HG02588 (cell line): ENCODE measurements around the gene PDHB.

ENCODE experiments used
- ATAC-seq: cut with Tn5 transposase; IDR thresholded peaks from one replicate; pipeline ENCODE4 v1.9.1; 2021; ENCODE audit warnings: mild to moderate bottlenecking, moderate library complexity; ENCODE audit not compliant: unreplicated experiment

The PDHB gene

DNA sequence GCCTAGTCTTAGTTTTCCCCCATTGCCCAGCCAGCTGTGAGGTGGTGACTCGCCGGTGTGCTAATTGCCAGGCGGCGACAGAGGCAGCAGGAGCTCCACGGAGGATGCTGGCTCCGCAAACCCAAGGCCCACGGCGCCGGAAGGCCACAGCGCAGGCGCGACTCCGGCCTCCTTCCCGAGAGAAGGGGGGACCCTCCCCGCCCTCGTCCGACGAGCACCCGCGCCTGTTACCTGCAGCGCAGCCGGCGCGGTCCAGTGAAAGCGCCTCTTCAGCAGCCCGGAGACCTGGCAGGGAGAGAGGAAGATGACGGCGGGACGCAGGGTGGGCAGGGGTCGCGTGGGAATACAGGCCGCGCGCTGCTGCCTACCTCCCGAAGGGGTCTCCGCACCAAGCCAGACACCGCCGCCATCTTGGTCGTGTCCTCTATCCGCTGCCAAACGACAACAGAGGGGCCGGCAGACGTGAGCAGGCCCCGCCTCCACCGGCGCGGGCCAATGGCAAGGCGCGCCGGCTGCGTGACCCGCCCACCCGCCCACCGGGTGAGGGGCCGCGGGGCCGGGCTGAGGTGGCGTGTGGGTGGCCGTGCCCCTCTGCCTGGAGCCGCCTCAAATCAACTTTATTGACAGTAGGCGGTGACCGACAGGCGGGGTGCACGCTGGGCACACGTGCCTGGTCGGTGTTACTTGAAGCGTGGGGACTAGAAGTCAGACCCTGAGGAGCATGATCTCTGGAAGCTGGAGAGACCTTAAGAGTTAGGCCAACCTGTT, at the start of gene PDHB:
Gene PDHB (minus strand): TSS at position 433 of the 768 bp plus-strand sequence. CDS start 23 bp downstream, at position 410.
- peak; percentile 91 for ATAC-seq

DNA sequence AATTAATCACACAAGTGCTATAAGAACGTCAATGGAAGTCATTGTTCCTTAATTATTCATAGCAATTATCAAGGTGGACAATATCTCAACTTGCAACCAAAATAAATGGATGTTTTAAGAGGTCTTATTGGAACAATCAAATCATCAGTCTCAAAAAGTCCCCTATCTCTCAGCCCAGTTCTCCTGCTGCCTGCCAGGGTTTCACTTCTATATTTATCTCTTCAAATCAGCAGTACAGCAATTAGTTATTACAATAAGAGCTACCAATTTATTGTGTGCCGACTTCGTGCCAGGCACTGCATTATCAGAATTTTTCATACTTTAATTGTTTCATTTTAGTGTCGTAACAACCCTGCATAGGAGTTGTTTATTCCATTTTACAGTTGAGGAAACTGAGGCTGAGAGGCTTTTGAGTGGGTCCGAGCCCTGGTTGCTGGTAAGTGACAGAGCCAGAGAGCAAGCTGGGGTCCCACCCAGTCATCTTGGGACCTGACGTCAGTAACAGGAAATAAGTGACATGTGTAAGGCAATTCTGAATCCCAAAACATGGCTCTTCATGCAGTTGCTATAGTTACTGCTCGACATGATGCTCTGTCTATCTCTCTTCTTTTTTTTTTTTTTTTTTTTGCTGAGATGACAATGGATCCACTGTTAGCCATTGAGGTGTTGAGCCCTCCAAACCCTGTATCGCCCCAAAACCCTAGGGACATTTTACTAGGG, 49.4 kb upstream of the PDHB start:
- no peak for ATAC-seq

DNA sequence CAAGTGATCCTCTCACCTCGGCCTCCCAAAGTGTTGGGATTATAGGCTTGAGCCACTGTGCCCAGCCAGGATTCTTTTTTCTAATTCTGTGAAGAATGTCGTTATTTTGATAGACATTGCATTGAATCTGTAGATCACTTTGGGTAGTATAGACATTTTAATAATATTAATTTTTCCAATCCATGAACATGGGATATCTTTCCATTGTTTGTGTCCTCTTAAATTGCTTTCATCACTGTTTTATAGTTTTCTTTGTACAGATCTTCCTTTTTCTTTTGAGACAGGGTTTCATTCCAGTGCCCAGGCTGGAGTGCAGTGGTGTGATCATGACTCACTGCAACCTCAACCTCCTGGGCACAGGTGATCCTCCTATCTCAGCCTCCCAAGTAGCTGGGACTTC, 46.7 kb upstream of the PDHB start:
- ATAC-seq: no peak

DNA sequence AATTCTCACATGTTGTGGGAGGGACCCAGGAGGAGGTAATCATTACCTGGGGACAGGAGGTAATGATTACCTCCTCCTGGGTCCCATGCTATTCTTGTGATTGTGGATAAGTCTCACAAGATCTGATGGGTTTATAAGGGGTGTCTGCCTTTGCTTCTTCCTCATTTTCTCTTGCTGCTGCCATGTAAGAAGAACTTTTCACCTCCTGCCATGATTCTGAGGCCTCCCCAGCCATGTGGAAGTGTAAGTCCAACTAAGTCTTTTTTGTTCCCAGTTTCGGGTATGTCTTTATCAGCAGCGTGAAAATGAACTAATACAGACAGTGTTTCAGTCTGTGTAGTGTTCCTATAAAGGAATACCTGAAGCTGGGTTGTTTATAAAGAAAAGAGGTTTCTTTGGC, 45.1 kb upstream of the PDHB start:
- no peak for ATAC-seq

DNA sequence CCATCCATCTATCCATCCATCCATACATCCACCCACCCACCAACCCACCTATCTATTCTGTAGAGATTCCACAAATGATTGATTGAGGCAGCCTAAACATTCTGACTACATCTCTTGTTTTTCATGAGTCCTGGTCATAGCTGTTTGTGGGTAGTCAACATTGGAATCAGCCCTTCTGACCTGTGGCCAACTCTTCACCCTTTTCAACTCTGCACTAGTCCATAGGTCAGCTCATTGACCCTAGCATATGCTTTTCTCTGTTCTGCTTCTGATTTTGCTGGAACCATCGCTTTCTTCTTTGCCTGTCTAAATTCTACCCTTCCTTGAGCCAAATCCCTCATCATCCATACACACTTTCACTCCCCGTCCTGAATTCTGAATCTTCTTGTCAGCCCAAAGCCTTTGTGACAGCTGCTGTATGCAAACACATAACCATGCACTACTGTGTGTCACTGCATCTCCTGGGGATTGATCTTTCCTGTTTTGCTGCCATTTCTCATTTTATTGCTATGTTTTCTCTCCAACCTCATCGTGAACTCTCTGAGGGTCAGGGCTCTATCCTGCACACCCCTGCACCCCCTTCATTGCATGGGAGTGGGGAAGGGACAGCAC, 41.4 kb upstream of the PDHB start:
- no peak for ATAC-seq

DNA sequence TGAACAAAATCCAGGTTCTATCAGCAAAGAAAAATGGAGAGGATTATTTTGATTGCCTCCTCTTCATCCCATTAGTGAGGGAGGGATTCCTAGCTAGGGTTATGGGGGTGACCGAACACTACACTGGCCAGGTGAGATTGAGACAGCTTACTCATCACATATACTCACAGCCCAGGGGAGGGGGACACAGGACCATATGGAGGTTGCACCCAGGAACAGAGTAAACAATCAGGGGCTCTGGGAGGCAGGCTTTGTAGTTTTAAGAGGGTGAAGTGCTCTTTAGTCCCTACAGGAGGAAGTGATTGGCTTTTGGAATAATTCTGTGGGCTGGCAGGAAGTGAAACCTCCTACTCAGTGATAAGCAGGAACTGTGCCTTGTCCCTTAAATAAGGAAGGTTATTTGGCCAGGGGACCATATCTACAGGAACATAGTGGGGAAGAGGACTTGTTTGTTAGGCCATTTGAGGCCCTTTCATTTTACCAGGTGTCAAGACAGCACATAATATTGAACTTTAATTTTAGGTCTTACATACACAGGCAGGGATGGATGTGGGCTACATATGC, 40.8 kb upstream of the PDHB start:
- no peak for ATAC-seq

DNA sequence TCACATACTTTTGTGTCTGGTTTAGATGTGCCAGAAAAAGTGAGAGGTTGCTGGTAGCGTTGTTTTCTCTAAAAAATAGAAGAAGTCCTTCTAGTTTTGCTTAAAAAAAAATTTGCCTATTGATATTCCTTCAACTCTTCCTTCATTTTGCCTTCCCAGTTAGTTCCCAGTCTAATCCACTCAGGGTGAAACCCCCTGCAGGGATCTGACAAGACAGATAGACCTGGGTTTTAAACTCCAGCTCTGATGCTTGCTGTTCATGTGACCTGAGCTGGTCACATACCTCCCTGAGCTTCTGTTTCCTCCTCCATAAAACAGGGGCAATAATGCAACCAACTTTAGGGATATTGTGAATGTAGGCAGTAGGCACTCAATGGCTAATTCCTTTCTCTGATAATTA, 39.6 kb upstream of the PDHB start:
- no peak for ATAC-seq

DNA sequence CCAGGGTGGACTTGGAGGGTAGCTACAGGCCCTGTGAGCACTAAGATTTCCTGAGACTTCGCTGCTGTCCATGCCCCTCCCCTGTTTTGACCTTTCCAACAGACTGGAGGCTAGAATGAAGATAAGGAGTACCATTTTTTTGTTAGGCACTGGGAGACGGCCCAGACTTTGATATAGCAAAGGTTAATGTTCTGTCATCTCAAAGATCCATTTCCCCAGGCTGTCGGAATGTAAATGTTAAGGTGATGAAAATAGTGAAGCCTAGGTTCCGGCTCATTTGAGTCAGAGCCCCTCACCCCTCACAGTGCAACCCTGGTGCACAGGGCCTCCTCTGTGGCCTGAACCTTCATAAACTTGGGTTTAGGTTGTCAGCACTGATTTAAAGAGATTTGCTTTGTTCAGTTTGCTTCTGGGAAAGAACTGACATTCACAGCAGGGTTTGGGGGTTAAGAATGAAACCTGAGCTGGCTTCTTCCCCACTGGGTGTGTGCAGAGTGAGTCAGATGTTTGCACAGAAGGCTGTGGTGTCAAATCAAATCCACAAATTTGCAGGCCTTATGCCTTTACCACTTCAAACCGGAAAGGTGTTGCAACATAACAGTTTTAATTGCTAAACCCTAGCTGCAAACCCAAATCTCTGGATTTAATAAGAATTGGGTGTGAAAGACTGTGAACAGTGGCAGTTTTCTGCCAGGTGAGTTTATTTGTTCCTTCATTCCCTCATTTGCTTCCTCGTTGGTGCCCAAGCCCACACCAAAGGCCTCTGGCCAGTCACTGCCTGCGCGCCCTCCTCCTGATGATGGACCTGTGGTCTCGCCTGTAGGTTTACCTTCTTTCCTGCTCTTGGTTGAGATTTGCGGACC, 37.6 kb upstream of the PDHB start:
- no peak for ATAC-seq

DNA sequence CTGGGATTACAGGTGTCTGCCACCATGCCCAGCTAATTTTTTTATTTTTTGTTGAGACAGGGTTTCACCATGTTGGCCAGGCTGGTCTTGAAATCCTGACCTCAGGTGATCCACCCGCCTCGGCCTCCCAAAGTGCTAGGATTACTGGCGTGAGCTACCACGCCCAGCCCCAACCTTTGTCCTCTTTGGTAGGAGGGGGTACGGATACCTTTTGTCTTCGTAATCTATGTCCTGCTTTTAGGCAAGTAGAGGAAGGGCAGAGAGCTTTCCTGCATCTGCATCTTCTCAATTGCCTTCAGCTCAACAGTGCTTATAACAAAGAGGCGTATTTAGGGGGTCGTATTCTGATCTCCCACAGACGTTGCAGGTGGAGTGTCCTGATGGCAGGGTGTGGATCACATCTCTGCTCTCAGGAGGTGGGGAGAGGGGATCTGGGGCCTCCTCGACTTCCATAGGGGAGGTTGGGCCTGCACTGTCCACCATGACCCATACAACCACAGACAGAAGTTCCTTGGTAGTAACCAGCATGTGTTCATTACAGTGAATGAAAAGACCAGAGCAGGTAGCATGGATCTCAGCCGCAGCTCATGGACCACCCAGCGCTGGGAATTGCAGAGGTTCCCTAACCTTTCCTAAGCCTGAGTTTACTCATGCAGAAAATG, 36.9 kb upstream of the PDHB start:
- no peak for ATAC-seq

DNA sequence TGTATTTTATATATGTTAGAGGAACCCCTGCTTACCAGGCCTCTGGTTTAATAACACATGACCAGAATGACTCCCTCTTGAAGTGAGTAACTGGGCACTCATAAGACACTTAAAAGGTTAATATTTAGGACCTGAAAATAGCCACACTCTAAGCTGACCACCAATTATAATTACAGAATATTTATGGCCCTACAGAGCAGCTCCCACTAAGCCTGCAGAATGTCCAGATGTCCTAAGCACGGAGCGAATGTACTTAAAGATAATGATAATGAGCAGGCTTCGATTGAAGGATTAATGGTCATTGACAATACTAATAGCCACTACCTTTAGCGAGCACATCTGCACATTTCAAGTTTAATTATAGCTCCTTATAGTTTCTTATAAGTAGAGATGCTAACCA, 35.5 kb upstream of the PDHB start:
- no peak for ATAC-seq

DNA sequence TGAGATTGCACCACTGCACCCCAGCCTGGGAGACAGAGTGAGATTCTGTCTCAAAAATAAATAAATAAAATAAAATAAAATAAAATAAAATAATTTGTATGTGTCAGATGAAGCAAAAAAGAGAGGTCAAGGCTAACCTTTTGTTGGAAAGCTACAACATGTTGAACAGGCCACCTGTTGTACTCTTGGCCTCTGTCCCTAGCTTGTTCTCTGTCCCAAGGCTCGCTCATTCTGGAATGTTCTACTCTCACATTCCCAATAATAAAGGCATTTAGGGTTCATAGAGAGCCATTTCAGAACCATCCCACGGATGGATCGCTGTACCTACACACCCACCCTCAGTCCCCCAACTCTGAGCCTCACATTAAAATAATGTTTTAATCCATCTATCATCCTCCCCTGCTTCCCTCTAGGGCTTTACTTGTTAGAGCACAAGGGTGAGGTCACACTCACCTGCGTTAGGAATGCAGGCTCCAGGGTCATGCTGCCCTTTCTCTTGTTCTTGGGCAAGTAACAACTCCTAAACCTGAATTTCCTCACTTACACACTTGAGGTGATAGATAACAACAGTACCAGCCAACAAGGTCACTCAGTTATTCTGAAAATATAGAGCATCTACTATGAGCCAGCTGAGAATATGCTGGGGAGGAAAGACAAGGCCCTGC, 33.4 kb upstream of the PDHB start:
- no peak for ATAC-seq

DNA sequence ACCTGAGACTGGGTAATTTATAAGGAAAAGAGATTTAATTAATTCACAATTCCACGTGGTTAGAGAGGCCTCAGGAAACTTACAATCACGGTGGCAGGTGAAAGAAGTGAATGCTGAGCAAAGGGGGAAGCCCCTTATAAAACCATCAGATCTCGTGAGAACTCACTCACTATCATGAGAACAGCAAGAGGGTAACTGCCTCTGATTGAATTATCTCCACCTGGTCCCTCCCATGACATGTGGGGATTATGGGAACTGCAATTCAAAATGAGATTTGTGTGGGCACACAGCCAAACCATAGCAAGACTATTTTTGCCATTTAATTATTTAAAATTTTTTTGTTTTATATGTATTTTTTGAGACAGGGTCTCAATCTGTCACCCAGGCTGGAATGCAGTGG, 31.2 kb upstream of the PDHB start:
- ATAC-seq: no peak

DNA sequence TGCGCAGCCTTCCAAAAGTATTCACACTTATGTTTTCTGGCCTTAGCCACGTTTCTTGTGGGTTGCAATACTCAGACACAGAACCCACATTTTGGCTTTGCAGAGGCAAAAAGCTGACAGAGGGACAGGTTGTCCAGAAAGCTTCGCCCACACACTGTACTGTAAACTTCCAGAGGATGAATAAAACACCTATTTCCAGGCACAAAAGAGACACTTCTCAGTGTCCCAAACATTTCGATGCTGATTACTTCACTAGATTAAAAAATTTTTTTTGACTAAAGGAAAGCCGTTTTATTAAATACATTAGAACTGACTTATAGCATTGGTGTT, 30.3 kb upstream of the PDHB start:
- no peak for ATAC-seq

DNA sequence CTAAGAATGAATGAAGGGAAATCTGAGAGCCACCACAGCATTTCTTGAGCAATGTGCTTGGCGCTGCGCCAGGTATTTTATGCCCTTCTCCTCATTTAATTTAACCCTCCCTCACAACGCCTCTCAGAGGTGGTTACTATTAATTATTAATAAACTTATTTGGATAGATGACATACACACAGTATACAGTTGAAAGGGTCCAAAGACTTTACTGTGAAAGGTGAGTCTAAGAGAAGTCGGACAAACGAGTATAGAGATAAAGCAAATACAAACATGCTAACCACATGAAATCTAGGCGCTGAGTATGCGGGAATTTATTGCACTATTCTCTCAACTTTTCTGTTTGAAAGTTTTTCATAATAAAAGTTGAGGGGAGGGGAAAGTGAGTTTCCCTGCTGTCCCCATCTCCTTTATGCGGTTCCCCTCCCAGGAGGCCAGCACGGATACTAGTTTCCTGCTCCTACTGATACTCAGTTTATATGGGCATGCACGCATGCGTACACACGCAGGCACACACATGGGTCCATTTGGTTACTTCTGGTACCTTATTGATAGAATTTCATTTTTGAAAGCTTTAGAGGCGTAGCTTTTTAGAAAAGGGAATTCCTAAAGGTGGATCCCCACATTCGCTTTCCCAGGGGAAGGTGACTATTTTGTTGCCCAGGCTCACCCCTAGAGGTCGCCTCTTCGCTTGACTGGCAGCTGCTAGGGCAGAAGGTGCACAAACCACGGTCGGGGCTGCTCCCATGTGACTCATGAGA, 29.7 kb upstream of the PDHB start:
- peak; percentile 90 for ATAC-seq

DNA sequence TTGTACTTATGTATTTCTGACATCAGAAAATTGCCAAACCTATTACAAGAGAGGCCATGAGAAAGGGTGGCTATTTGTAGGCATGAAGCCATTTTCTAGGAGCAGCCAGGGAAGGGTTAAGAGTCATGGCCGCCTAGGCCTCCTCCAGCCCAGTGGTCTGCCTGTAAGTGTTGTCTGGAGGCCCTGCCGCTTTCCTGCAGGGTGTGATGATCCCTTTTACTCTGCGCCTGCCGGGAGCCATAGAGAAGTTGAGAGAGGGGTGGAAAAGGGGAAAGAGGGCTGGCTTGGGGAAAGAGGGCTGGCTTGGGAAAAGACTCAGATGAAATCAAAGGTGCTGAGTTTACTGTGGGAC, 29.2 kb upstream of the PDHB start:
- ATAC-seq: no peak

DNA sequence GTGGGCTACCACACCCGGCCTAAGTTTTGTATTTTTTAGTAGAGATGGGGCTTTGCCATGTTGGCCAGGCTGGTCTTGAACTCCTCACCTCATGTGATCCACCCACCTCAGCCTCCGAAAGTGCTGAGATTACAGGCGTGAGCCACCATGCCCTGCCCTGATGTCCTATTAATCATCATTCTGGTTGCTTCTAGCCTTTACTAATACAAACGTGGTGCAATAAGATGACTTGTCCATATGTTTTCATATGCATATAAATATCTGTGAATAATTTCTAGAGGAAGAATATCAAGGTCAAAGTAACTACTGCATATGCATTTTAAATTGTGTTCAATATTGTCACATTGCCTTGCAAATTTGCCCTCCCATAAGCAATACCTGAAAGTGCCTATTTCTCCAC, 25.5 kb upstream of the PDHB start:
- ATAC-seq: no peak

DNA sequence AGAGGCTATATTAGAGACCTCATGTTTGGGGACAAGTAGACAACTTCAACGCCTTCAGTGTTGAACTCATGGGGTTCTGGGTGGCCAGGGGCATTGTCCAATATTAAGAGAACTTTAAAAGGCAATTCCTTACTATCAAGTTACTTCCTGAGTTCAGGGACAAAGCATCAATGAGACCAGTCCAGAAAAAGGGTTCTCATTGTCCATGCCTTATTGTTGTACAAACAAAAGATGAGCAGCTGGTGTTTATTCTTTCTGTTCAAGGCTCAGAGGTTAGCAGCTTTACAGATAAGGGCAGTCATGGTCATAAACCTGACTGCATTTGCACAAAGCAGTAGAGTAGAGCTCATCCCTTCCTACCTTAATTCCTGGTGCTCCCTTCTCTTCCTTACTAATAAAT, 18.5 kb upstream of the PDHB start:
- ATAC-seq: no peak

DNA sequence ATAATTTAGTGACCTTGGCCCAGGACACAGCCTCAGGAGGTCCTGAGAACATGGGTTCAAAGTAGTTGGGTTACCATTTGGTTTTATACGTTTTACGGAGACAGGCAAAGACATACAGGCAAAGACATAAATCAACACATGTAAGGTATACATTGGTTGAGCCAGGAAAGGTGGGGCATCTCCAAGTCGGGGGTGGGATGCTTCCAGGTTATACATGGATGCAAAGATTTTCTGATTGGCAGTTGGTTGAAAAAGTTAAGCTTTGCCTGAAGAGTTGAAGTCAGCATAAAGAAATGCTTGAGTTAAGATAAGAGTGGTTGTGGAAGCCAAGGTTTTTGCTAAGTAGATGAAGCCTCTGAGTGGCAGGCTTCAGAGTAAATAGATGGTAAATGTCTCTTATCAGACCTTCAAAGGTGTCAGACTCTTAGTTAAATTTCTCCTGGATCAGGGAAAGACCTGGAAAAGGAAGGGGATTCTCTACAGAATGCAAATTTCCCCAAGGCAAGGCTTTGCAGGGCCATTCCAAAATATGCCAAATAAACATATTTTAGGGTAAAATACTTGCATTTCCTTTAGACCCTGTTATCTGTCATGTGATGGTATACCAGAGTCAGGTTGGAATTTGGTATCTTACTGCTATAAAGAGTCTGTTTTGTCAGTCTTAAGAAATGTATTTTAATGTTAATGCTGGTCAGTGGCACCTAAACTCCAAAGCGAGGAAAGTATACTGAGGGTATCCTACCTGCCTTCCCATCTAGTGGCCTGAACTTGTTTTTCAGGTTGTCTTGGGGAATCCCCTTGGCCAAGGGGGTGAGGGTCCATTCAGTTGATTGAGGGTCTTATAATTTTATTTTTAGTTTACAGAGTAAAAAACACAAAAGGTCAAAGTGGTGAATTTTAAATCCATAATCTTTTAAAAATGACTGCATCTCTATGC, 8.2 kb upstream of the PDHB start:
- no peak for ATAC-seq
